ENCODE results near the gene CARHSP1.

Gene CARHSP1

DNA sequence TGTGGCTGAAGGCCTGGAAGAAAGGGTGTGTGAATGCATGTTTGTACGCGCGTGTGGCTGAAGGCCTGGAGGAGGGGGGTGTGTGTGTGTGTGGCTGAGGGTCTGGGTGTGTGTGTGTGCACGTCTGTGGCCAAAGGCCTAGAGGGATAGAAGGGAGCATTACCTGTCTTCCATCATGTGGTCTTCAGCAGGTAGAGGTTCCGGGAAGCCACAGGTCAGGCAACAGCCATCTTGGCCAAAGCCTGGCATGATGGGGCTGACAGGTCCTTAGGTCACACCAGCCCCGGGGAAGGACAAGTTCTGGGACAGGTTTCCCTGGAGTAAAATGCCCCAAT lies 18.6 kb upstream of the CARHSP1 start:
- no peak for DNase-seq (ENCODE audit: low read depth)
- H3K4me3 ChIP-seq (ENCODE audit: low read depth, low read length), result no peak overlapping the region
- TF ChIP-seq, protein P1, sequence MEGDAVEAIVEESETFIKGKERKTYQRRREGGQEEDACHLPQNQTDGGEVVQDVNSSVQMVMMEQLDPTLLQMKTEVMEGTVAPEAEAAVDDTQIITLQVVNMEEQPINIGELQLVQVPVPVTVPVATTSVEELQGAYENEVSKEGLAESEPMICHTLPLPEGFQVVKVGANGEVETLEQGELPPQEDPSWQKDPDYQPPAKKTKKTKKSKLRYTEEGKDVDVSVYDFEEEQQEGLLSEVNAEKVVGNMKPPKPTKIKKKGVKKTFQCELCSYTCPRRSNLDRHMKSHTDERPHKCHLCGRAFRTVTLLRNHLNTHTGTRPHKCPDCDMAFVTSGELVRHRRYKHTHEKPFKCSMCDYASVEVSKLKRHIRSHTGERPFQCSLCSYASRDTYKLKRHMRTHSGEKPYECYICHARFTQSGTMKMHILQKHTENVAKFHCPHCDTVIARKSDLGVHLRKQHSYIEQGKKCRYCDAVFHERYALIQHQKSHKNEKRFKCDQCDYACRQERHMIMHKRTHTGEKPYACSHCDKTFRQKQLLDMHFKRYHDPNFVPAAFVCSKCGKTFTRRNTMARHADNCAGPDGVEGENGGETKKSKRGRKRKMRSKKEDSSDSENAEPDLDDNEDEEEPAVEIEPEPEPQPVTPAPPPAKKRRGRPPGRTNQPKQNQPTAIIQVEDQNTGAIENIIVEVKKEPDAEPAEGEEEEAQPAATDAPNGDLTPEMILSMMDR (IDR thresholded peaks at IDR 0.05; ENCODE audit: control insufficient read depth, extremely low read depth, insufficient read depth), result no peak

DNA sequence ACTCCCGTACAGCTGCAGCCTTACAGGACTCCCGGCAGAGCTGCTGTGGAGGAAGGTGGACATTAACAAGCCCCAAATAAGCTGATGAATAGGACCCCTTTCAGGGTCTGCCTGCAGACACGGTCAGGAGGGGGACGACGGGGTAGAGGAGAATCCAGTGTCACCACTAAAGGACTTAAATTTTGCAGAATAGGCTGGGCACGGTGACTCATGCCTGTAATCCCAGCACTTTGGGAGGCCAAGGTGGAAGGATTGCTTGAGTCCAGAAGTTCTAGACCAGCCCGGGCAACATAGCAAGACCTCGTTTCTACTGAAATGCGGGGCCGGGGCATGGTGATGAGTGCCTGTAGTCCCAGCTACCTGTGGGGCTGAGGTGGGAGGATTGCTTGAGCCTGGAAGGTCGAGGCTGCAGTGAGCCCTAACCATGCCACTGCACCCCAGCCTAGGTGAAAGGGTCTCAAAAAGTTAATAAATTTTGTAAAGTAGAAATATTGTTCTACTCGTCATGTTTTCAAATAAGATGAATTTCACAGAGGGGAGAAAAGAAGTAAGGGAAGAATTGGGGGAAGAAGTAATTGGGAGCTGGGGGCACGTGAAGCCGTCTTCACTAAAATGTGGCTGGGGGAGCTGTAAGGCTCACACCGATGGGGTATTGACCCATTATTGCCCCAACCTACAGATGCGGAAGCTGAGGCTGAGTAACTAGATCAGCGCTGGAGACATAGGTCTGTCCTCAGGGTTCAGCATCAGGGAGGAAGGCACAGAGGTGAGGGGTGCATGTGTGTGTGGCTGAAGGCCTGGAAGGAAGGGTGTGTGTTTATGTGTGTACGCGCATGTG lies 18.0 kb upstream of the CARHSP1 start:
- TF ChIP-seq, protein P1 (IDR thresholded peaks at IDR 0.05; ENCODE audit: control insufficient read depth, extremely low read depth, insufficient read depth), result no peak
- H3K4me3 ChIP-seq (ENCODE audit: low read depth, low read length), result no peak overlapping the region
- no peak for DNase-seq (ENCODE audit: low read depth)

DNA sequence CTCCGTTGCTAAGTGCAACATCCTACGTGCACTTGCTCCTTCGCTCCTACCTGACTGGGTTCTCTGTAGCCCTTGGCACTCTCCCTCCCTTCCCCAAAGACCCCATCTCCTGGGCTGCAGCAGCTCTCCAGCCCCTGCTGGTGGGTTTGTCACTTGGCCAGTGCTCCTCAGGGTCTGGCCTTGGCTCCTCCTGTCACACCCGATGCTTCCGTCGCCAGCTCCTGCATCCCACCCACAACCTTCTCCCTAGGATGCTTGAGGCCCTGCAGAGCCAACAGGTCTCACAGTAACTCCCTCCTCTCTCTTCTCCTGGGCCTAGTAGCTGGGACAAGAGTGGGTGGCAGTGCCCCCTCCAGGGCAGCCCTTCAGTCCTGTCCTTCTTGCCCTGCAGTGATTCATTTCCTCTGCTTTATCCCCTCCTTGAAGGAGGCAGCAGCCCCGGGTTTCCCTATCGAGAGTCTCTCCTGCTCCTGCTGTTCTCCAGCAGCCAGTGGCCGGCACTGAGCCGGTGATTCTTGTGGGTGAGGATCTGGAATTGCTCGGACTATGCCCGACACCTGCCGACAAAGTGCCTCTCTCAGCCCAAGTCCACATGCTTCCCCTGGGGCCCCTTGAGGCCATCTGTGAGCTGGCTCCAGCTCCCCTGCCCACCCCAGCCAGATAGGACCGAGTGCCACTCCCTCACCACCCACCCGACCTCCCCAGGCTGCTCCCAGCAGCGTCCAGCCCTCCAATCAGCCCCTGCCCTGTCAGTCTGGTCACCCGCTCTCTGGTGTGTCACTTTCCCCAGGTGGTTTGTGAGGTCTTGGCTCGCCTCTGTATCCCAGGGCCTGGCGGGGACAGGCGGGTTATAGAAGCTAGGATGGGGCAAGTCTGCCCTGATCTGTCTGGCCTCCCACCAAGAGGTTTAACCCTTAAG lies 17.1 kb upstream of the CARHSP1 start:
- DNase-seq (ENCODE audit: low read depth), result no peak
- no peak overlapping the region for H3K4me3 ChIP-seq (ENCODE audit: low read depth, low read length)
- TF ChIP-seq, protein P1 (IDR thresholded peaks at IDR 0.05; ENCODE audit: control insufficient read depth, extremely low read depth, insufficient read depth), result no peak

DNA sequence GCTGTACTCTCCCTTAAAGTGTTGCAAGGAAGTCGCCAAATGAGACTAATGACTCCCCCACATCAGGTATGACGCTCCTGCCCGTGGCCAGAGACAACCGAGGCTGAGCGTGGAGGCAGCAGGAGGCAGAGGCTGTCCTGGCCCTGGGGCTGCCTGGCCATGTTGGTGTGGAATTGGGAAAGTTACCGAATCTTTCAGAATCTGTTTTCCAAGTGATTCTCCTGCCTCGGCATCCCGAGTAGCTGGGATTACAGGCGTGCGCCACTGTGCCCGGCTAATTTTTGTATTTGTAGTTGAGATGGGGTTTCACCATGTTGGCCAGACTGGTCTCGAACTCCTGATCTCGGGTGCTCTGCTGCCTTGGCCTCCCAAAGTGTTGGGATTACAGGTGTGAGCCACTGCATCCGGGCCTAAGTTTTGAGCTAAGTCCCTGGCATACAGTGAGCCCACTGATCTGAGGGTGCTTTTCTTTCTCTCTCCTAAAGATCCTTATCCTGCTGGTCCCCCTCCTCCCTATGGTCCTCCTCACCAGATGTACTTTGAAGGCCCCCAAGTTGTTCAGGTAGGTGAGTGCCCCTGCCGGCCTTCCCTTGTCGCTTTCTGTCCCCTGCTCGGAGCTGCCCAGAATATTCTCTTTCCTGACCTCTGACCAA lies 14.0 kb upstream of the CARHSP1 start:
- no peak for DNase-seq (ENCODE audit: low read depth)
- TF ChIP-seq, protein P1 (IDR thresholded peaks at IDR 0.05; ENCODE audit: control insufficient read depth, extremely low read depth, insufficient read depth), result no peak
- H3K4me3 ChIP-seq (ENCODE audit: low read depth, low read length), result no peak overlapping the region

DNA sequence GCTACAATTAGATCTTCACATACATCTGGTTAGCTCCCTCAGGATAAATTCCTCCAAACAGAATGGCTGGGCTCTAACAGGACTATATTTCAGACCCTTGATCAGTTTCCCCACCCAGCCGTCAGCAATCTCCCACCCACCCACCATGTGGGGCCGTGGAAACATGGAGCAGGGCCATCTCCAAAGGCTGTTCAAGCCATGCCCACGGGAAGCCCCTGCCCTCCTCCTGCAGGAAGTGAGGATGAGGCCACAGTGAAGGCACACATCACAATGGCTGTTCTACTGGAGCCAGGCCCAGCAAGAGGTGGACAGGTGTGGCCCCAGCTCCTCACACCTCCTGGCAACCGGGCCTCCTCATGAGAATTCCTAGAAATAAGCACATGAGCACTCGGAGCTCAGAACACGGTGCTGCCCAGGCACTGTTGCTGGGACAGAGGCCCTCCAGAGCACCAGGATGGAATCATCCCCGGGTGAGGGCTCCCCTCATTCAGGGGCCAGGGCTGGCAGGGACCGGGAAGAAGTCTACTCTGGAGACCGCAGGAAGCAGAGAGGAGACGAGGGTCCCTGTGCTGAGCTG lies 13.3 kb upstream of the CARHSP1 start, which contains the start of gene LITAFD:
Gene LITAFD, plus strand, starts transcription at position 311 of the 577 bp plus-strand sequence. CDS start 2,005 bp downstream, outside the sequence.
- TF ChIP-seq, protein P1 (IDR thresholded peaks at IDR 0.05; ENCODE audit: control insufficient read depth, extremely low read depth, insufficient read depth), result no peak
- DNase-seq (ENCODE audit: low read depth), result no peak
- H3K4me3 ChIP-seq (ENCODE audit: low read depth, low read length), result no peak within 1 kb of the TSS

DNA sequence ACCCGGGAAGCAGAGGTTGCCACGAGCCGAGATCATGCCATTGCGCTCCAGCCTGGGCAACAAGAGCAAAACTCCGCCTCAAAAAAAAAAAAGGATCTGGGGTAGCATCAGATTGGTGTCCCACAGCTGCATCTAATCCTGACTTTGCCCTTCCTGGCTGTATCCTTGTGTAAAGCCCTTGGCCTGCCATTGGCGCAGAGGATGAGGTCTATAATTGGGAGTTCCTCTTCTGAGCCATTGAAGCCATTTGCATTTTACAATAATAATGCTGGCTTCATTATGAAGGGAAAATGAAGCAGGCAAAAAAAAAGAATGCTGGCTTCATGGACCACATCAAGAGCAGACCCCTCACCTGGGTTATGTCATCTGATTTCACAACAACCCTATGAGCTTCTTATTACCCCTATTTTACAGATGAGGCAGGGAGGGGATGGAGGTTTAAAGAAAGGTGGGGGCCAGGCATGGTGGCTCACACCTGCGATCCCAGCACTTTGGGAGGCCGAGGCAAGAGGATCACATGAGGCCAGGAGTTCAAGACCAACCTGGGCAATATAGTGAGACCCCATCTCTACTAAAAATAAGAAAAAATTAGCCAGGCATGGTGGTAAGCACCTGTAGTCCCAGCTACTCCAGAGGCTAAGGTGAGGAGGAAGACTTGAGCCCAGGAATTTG lies 12.2 kb upstream of the CARHSP1 start:
- TF ChIP-seq, protein P1 (IDR thresholded peaks at IDR 0.05; ENCODE audit: control insufficient read depth, extremely low read depth, insufficient read depth), result no peak
- no peak for DNase-seq (ENCODE audit: low read depth)
- no peak overlapping the region for H3K4me3 ChIP-seq (ENCODE audit: low read depth, low read length)
